HG03064 (cell line): ENCODE results near the gene NSD2.
"Not testable (repeated sequence)": the region's sequence is repeated elsewhere in the genome, so short reads cannot be mapped to it uniquely, and the experiment has no call there.

ENCODE experiments used
- ATAC-seq: cut with Tn5 transposase; IDR thresholded peaks from one replicate; pipeline ENCODE4 v1.9.1; 2021; ENCODE audit warnings: low read depth; ENCODE audit not compliant: unreplicated experiment

Gene NSD2

DNA sequence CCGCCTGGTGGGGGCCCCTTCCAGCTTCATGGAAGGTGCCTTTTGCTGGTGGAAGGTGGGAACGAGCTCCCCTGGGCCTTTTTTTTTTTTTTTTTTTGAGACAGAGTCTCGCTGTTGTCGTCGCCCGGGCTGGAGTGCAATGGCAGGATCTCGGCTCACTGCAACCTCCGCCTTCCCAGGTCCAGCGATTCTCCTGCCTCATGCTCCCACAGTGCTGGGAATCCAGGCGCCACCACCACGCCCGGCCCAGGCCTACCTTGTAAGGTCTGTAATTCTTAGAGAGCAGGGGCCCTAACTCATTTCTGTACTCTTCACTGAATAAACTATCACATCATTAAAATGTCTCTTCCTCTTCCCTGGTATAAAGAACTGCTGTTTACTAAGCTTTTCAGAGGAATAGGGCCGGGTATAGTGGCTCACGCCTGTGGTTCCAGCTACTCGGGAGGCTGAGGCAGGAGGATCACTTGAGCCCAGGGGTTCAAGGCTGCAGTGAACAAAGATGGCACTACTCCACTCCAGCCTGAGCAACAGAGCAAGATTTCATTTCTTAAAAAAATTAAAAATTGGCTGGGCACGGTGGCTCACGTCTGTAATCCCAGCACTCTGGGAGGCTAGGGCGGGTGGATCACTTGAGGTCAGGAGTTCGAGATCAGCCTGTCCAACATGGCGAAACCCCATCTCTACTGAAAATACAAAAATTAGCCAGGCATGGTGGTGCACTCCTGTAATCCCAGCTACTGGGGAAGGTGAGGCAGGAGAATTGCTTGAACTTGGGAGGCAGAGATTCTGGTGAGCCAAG is 122.7 kb downstream of the NSD2 start:
- not testable (repeated sequence) for ATAC-seq

DNA sequence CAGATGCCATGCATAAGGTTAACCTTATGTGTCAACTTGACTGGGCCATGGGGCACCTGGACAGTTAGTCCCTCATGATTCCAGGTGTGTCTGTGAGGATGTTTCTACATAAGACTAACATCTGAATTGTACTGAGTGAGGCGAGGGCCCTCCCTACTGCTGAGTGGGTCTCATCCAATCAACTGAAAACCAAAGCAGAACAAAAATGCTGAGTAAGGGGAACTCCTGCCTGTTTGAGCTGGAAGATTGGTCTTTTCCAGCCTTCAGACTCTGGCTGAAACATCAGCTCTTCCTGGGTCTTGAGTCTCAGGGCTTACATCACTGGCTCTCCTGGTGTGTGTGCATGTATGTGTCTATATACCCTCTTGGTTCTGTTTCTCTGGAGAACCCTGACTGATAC is 123.7 kb downstream of the NSD2 start:
- ATAC-seq: no peak

- no peak for ATAC-seq
Measured at GRCh38 chr4:1996866-1997611, 125.8 kb downstream of the NSD2 start.

GRCh38 chr4:1997712-1998111 is 126.5 kb downstream of the NSD2 start:
- no peak for ATAC-seq

DNA sequence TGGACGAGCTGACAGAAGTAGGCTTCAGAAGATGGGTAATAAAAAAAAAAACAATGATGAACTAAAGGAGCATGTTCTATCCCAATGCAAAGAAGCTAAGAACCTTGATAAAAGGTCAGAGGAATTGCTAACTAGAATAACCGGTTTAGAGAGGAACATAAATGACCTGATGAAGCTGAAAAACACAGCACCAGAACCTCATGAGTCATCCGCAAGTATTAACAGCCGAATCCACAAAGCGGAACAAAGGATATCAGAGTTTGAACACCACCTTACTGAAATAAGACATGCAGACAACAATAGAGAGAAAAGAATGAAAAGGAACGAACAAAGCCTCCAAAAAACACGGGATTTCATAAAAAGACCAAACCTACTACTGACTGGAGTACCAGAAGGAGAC is 127.1 kb downstream of the NSD2 start:
- ATAC-seq: no peak

DNA sequence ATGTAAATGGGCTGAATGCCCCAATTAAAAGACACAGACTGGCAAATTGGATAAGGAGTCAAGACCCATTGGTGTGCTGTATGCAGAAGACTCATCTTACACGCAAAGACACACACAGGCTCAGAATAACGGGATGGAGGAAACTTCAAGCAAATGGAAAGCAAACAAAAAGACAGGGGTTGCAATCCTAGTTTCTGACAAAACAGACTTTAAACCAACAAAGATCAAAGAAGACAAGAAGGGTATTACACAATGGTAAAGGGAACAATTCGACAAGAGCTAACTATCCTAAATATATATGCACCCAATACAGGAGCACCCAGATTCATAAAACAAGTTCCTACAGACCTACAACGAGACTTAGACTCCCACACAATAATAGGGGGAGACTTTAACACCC is 128.1 kb downstream of the NSD2 start:
- not testable (repeated sequence) for ATAC-seq

GRCh38 chr4:2003361-2003760 is 132.2 kb downstream of the NSD2 start:
- ATAC-seq: not testable (repeated sequence)

GRCh38 chr4:2006367-2006766 is 135.2 kb downstream of the NSD2 start:
- ATAC-seq: no peak

GRCh38 chr4:2006956-2007653 is 135.9 kb downstream of the NSD2 start:
- no peak for ATAC-seq

GRCh38 chr4:2007804-2008670 is 136.8 kb downstream of the NSD2 start:
- no peak for ATAC-seq

DNA sequence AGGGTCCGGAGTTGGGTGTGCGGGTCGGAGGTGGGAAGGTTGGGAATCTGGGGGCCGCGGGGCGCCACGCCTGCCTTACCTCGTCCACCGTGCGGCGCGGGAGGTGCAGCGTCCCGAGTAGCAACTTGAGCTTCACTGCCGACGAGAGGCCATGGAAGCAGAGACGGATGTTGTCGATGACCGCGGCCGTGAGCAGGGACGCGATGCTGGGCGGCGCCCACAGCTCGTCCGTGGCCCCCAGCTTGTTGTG is 137.4 kb downstream of the NSD2 start:
- no peak for ATAC-seq

- ATAC-seq: peak; percentile 74
Measured at GRCh38 chr4:2008921-2009650, 137.9 kb downstream of the NSD2 start, which contains the start of gene NELFA. Gene NELFA, minus strand, starts transcription at chr4:2008974. Its CDS starts 15 bp downstream, at chr4:2008959.

DNA sequence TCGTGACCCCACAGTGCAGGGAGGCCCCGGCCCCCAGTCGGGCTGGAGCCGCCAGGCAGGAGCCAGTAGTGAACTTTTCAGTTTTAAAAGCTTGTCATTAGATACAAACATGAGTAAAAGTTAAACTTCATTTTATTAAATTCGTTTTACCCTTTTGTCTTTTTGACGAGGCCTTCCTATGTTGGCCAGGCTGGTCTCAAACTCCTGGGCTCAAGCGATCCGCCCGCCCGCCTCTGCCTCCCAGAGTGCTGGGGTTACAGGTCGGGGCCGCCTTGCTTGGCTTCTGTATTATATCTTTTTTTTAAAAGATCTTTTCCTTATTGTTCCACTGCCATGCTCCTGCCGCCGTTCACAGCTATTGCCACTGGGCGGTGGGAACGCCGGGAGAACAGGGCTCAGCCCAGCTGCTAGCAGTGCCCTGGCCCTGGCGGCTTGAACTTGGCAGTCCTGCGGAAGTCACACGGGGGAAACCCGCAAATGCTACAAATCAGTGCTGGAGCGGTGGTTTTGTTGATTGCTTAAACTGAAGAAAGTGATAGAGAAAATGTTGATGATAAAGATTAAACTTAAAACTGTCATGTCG is 138.5 kb downstream of the NSD2 start:
- ATAC-seq: no peak

DNA sequence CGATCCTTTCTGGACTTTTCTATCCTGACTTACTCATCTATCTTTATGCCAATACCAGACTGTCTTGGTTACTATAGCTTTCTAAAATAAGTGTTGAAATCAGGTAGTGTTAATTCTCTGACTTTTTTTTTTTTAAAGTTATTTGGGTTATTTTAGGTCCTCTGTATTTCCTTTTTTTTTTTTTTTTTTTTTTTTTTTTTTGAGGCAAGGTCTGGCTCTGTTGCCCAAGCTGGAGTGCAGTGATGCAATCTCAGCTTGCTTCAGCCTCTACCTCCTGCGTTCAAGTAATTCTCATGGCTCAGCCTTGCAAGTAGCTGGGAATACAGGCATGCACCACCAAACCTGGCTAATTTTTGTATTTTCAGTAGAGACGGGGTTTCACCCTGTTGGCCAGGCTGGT is 140.4 kb downstream of the NSD2 start:
- ATAC-seq: no peak

DNA sequence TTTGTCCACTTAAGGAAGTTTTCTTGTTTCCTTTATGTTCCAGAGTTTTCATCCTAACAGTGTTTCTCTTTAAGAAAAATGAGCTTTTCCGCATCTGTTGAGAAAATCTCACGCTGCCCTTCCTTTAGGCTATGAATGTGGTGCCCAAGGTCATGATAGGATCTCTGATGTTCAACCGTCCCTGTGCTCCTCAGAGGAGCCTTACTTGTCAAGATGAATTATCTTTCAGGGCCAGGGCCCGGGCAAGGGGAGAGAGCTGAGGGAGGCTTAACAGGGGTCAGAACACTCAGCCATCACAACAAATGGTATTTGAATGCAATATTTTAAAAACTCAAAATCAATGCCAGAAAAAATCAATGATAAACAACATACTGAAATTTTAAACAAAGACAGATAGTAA is 143.8 kb downstream of the NSD2 start:
- ATAC-seq: no peak

GRCh38 chr4:2021358-2022018 is 150.3 kb downstream of the NSD2 start:
- not testable (repeated sequence) for ATAC-seq

- ATAC-seq: no peak
Measured at GRCh38 chr4:2024683-2025082, 153.5 kb downstream of the NSD2 start.

GRCh38 chr4:2025817-2026216 is 154.6 kb downstream of the NSD2 start:
- ATAC-seq: no peak

DNA sequence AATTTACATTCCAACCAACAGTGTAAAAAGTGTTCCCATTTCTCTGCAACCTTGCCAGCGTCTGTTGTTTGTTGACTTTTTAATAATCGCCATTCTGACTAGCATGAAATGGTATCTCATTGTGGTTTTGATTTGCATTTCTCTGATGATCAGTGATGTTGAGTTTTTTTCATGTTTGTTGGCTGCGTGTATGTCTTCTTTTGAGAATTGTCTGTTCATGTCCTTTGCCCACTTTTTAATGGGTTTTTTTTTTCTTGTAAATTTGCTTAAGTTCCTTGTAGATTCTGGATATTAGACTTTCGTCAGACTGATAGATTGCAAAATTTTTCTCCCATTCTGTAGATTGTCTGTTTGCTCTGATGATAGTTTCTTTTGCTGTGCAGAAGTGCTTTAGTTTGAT is 155.9 kb downstream of the NSD2 start:
- not testable (repeated sequence) for ATAC-seq
